Thoracic aorta (tissue), 2 donors: Measurements from ENCODE around the gene FBF1. TPM values are rescaled to one million over a fixed set of nuclear protein-coding genes. Genes with fewer than 3 reads are reported as not detected.

Experiments used
- ATAC-seq: fragments of 150-250 bp; one replicate; pipeline ENCODE4 v1.8.0; 2017; ENCODE audit warnings: low read depth; ENCODE audit not compliant: insufficient number of reproducible peaks, low FRiP score
- DNase-seq: peaks from one replicate; pipeline ENCODE4 v3.0.0-alpha.2; 2020; ENCODE audit warnings: low spot score
- H3K27ac ChIP-seq, 2 donors: fragments of 200-600 bp; sonication (generic); 1 replicate in 1 of 2; 2 replicates in 1 of 2; pipeline ENCODE4 v1.5.1; 2016; ENCODE audit warnings: mild to moderate bottlenecking in 2 of 2, moderate library complexity in 2 of 2
- H3K27me3 ChIP-seq: fragments of 200-600 bp; sonication (generic); replicated peaks from 2 replicates; pipeline ENCODE4 v1.6.0; 2016; ENCODE audit warnings: mild to moderate bottlenecking; ENCODE audit not compliant: insufficient read depth
- H3K36me3 ChIP-seq: fragments of 200-600 bp; sonication (generic); one replicate; pipeline ENCODE4 v1.5.1; 2016
- H3K4me1 ChIP-seq, 2 donors: fragments of 200-600 bp; sonication (generic); 1 replicate in 1 of 2; 2 replicates in 1 of 2; pipeline versions ENCODE4 v1.5.1 to v1.6.0; 2016; ENCODE audit warnings: low read depth in 2 of 2, mild to moderate bottlenecking in 1 of 2; ENCODE audit not compliant: control insufficient read depth in 1 of 2
- H3K4me3 ChIP-seq: fragments of 200-600 bp; sonication (generic); 2 replicates; pipeline ENCODE4 v1.5.1; 2016; ENCODE audit warnings: mild to moderate bottlenecking
- H3K9me3 ChIP-seq: fragments of 200-600 bp; sonication (generic); 2 replicates; pipeline ENCODE4 v1.5.1; 2016
- total RNA-seq, 2 donors: library from RNA; depleted of rRNA; stranded (reverse); fragments of >200 nt; gene quantifications; one replicate each; pipeline versions ENCODE4 v1.1.0 to v1.2.3, GENCODE V29; 2016
- TF ChIP-seq, protein P1 (sequence below): fragments of 200-600 bp; sonication (generic); IDR thresholded peaks from one replicate; pipeline ENCODE4 v1.5.1; 2019; ENCODE audit warnings: antibody characterized with exemption

The FBF1 gene
- total RNA-seq, 2 donors from 2014 or later, result 6.3 to 8.0 TPM

DNA sequence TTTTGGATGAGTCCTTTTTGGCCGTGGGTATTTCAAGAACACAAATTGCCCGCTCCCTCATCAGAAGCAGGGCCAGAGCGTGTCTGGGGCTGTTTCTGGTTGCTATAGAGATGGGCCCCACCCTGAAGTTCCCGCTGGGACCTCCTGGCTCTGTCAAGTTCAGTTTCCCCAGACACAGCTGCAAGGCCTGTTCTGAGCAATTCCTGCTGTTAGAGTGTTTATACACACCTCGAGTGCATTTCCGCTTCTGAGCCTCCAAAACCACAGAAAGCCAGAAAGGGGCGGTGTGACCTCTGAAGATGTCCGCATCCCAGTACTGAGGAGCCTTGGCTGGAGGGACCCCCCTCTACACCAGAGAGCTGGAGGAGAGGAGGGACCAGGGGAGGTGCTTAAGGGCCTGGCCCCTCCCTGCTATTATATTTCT lies 76.4 kb downstream of the FBF1 start:
- Histone ChIP-seq H3K4me1 (peaks cover 11 to 16% of the 10 kb centered on the region in 2 donors), H3K4me3 (no peak overlapping the region), H3K27ac (peak overlapping the region in 1 of 2 donors; percentile 47), H3K9me3 (no peaks in the 10 kb centered on the region), H3K27me3 (no peaks in the 10 kb centered on the region), H3K36me3 (no peaks in the 10 kb centered on the region)
- TF ChIP-seq, protein P1, sequence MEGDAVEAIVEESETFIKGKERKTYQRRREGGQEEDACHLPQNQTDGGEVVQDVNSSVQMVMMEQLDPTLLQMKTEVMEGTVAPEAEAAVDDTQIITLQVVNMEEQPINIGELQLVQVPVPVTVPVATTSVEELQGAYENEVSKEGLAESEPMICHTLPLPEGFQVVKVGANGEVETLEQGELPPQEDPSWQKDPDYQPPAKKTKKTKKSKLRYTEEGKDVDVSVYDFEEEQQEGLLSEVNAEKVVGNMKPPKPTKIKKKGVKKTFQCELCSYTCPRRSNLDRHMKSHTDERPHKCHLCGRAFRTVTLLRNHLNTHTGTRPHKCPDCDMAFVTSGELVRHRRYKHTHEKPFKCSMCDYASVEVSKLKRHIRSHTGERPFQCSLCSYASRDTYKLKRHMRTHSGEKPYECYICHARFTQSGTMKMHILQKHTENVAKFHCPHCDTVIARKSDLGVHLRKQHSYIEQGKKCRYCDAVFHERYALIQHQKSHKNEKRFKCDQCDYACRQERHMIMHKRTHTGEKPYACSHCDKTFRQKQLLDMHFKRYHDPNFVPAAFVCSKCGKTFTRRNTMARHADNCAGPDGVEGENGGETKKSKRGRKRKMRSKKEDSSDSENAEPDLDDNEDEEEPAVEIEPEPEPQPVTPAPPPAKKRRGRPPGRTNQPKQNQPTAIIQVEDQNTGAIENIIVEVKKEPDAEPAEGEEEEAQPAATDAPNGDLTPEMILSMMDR, result no peak
- DNase-seq (no peak), ATAC-seq (peak; percentile 37)

DNA sequence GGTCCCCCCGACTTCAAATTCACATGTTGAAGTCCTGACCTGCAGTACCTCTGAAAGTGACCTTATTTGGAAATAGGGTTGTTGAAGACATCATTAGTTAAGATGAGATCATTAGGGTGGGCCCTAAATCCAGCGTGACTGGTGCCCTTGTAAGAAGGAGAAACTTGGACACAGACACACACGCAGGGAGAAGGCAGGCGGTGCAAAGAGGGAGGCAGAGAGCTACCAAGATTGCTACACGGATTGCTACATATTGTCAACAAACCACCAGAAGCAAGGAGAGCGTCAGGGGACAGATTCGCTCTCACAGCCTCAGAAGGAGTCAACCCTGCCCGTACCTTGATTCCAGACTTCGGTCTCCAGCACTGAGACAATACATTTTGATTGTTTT lies 78.9 kb downstream of the FBF1 start:
- Histone ChIP-seq H3K27me3 (no peaks in the 10 kb centered on the region), H3K9me3 (no peaks in the 10 kb centered on the region), H3K36me3 (no peaks in the 10 kb centered on the region), H3K4me3 (no peak overlapping the region), H3K4me1 (peaks cover 3 to 5% of the 10 kb centered on the region in 2 donors), H3K27ac (peak overlapping the region in 1 of 2 donors; percentile 21)
- no peak for DNase-seq
- ATAC-seq, result no peak
- TF ChIP-seq, protein P1, result no peak

Other genes with a start within 250 kb of the FBF1 start
- 10 to 100 TPM; 11.6 to 21.1 TPM for gene ITGB4, start 219.6 kb downstream of the FBF1 start, total RNA-seq
- 10 to 100 TPM; 29.6 to 58.3 TPM for gene GALK1, start 175.8 kb downstream of the FBF1 start, total RNA-seq
- gene UNK, start 156.2 kb downstream of the FBF1 start, total RNA-seq, result 10 to 100 TPM; 31.0 to 51.7 TPM
- gene UNC13D, start 96.6 kb downstream of the FBF1 start, total RNA-seq, result 10 to 100 TPM; 13.5 to 36.0 TPM
- 10 to 100 TPM; 55.8 to 83.1 TPM for gene WBP2, start 85.7 kb downstream of the FBF1 start, total RNA-seq
- gene TRIM47, start 62.5 kb downstream of the FBF1 start, total RNA-seq, result 10 to 100 TPM; 58.9 to 94.0 TPM
- 10 to 100 TPM; 21.4 to 22.6 TPM for gene TRIM65, start 44.1 kb downstream of the FBF1 start, total RNA-seq
- 10 to 100 TPM; 42.4 to 56.2 TPM for gene MRPL38, start 36.2 kb downstream of the FBF1 start, total RNA-seq
- gene ACOX1, start 38.1 kb upstream of the FBF1 start, total RNA-seq, result 10 to 100 TPM; 22.5 to 37.6 TPM
- 1 to 10 TPM; 6.0 to 8.1 TPM for gene TEN1, start 38.2 kb upstream of the FBF1 start, total RNA-seq
- 1 to 10 TPM; 3.2 to 4.9 TPM for gene CDK3, start 59.8 kb upstream of the FBF1 start, total RNA-seq
- 1 to 10 TPM; 1.4 to 1.6 TPM for gene EVPL, start 86.3 kb upstream of the FBF1 start, total RNA-seq
- 10 to 100 TPM; 19.1 to 39.9 TPM for gene SRP68, start 131.5 kb upstream of the FBF1 start, total RNA-seq
- gene GALR2, start 133.7 kb upstream of the FBF1 start, total RNA-seq, result 1 to 10 TPM in 1 of 2 donors, not detected in 1; 1.4 TPM
- gene ZACN, start 138.1 kb upstream of the FBF1 start, total RNA-seq, result not detected
- 10 to 100 TPM; 79.7 to 94.0 TPM for gene EXOC7, start 162.7 kb upstream of the FBF1 start, total RNA-seq
- gene FOXJ1, start 200.2 kb upstream of the FBF1 start, total RNA-seq, result not detected